Activated CD4-positive, CD25-positive, alpha-beta regulatory T cell treated with anti-CD3 and anti-CD28 coated beads, Interleukin-2, amount 50 U/mL, for 24 hours (primary cell): ENCODE results near the gene SOX6.
"Not testable (repeated sequence)": the region's sequence is repeated elsewhere in the genome, so short reads cannot be mapped to it uniquely, and the experiment has no call there.

Source experiments
- ATAC-seq, 2 donors: fragments of 150-1000 bp; cut with Tn5 transposase; one replicate each; pipeline ENCODE4 v1.10.0; 2021; ENCODE audit warnings: mild to moderate bottlenecking in 1 of 2, moderate library complexity in 1 of 2

Gene SOX6

DNA sequence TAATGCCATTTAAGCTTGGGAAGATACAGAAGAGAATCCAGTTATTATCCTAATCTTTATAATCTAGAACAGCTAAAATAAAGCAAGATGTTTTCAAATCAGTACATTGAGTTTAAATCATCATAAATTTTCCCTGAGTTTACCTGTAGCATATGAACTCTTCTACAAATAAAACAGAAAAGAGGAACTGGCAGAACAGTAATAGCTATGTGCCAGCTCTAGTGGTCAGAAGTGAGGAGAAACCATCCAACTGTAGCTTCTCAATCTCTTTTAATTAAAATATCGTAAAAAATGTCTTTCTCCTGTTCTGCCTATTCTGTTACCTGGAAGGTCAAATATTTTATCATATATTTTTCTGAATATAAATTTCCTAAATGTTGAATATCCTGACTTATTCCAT, 266.9 kb downstream of the SOX6 start:
- ATAC-seq: no peak

DNA sequence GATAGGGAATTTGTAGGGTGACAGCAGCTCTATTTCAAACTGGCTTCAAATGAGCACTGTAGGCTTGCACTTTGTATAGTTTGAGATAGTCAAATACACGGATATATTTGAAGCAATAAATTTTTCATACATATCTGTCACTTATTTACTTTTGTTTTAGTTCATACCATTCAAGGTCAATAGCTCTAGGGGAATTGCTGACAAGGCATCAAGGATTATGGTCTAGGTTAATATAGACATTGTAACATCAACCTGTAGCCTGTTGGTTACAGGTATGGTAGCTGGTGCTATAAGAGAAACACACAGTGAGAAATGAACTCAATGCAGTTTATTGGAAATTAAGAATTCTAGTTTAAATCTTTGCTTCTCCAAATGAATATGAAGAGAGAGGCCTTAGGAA, 267.6 kb downstream of the SOX6 start:
- ATAC-seq: no peak

DNA sequence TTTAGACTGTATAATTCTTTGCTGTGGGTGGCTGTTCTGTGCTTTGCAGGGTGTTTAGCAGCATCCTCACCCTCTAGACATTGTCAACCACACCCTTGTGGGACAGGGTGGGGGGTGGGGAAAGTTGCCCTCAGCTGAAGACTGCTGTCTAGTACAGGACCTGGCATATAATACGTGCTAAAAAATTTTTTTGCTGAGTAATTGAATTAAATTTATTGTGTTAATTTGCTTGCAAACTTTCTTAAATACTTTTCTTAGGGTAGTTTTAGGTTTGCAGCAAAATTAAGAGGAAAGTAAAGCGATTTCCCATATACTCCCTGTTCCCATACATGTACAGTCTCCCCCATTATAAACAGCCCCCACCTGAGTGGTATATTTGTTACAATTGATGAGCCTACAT, 268.5 kb downstream of the SOX6 start:
- ATAC-seq: no peak

DNA sequence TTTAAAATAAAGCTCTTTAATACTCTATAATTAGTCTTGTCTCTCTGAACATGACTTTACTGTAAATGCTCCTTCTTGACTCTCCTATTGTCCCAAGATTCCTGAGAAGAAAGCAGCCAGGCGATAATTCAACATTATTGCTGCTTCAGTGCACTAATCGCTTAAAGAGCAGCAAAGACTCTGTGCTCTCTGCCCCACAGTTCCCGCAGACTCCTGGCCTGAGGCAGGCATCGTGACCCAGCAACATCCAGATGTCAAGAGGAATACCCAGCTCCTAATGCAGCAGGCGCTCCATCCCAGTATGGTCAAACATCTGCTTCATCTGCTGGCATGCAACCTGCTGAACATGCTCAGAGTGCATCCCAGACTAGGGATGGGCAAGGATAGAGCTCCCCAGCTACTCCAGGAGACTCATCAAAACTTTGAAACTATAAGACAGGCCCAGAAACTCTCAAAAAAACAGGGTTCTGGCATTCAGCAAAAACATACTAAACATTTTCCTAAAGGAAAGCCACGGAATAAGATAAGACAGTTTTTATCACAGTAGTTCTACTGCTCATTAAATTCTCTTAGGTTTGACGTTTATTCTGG, 270.0 kb downstream of the SOX6 start:
- no peak for ATAC-seq

DNA sequence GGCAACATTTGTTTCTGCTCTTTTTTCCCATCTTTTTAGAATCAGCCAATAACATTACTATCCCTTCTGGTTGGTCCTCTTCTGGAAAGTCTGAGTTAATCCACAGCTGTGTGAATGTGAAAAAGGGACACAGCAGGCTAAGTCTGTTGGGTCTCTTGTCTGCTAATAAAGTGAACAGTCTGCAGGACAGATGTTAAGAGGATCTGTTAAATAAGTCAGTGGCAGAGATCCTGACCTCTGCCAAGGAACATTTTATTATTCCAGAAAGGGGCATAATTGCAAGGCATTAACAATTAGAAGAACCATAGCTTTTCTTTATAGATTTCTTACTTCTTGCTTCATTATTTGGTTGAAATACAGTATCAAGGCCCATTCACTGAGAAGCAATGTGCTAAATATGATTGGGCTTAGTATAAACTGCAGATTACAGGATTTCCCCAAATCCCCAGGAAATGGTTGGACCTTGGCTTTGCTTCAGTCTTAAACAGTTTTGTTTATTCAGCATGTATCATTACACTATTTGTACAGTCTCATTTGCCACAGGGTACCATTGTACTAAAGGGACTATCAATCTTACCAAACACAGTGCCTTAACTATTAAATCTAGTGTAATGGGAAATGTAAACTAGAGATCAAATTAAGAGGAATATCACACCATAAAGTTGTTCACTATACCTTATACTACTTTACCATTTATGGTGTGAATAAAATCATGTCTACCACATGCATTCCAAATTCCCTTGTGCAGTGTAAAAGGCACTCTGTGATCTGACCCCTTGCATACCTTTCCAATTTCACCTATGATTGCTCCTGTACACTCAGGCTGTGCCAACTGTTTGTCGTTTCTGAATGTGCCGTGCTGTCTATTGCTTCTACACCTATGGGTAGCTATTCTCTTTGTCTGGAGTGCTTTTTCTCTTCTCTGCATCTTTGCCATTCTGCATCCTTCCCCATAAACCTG, 274.0 kb downstream of the SOX6 start:
- ATAC-seq: no peak

DNA sequence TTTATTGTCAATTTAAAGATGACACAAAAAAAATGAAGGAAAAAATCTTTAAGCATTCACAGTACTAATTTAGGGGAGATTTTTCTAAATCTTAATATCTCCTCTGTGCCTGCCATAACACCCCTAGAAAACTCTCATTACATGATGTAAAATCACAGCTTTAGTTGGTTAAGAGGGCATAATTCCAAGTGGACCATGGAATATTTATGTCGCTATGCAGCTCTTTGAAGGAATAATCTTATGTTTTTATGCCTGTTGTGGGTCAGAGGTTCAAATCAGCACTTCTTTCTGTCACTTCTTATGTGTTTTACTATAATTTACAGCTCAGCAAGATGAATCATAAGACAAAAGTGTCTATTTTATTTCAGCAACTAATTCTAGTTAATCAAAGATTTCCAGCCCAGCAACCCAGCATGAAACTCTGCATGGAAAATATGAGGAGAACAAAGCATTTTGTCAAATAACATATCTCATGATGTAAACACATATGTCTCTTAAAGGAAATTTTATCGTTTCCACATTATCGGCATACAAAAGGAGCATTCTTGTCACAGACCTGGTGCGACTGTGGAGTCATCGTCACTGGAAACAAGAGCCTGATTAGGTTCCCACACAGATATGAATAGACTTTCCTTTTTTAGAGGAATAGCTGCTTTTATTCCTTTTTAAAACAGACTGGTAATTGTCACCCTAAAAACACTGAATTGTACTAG, 274.8 kb downstream of the SOX6 start:
- no peak for ATAC-seq

DNA sequence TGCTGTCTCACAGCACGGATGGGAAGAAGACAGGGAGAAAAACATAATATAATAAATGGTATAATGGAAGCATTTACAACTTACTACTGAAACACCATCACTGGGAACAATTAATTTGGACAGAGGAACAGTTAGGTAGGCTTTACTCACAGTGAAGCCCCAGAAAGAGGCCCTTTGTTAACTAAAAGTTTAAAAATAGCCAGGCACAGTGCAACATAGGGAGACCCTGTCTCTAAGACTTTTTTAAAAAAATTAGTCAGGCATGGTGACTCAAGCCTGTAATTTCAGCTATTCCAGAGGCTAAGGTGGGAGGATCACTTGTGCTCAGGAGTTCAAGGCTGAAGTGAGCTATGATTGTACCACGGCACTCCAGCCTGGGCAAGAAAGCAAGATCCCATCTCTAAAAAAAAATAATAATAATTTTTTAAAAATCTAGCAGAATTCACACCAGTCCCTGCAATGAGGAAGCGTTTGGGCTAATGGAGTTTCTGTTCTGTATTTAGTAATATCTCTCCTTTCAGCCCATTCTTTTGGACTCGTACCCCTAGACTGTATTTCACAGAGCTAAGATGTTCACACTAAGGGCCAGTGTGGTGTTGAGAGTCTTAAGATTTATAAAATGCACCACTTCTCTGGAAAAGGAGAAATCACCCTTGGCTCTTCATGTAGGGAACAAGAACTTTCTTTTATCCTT, 275.5 kb downstream of the SOX6 start:
- ATAC-seq: no peak

DNA sequence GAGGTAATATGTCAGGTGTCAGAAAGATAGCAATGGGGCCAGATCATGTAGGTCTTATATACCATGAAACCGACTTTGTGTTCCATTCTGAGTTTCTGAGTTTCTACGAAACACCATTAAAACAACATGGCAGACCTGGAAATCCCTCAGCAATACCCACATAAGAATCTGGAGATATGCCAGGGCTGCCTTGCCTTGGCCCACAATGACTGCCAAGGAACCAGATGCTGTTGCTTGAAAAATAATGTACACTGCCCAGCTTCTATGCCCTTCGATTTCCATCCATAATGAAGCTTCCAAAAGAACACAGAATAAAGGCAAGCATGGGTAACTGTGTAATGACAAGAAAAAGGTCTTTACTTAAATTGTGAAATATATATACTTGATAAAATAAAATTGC, 277.4 kb downstream of the SOX6 start:
- ATAC-seq: no peak

DNA sequence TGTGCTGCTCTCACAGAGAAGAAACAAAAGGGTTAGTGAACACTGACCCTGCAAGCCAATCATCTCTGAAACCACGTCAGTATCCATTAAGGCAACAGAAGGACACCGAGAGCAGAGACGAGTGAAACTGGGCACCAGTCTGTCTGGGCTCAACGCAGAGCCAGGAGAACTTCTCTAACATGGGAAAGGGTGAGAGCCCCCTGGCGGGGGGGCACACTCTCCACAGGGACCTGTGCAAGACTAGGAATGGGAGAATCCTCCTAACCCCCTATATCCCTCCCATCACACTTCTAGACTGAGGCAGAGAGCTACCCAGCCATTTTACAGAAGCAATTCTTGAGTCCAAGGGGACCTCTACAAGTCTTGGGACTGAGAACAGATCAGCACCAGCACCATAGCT, 285.8 kb downstream of the SOX6 start:
- no peak for ATAC-seq

DNA sequence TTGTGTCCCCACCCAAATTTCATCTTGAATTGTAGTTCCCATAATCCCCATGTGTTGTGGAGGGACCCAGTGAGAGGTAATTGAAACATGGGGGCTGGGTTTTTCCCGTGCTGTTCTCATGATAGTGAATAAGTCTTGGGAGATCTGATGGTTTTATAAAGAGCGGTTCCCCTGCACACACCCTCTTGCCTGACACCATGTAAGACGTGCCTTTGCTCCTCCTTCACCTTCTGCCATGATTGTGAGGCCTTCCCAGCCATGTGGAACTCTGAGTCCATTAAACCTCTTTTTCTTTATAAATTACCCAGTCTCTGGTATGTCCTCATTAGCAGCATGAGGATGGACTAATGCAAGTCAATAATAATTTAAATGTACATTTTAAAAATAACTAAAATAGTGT, 289.1 kb downstream of the SOX6 start:
- ATAC-seq: not testable (repeated sequence)

DNA sequence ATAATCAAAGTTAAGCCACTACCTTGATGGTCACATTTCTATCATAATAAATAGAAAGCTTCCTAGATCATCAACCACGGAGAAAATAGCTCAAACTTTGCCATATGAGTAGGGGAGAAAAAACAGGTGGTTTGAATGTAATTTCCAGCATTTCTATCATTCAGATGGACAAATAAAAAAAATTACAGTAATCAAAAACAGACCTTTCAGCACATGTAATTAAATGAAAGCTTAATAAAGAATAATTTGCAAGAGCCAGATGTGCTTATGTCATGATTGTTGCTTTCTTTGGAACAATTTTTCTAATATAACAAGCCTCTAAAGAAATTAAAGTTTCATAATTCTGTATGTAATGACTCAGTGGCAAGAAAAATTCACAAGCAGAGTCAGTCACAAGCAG, 297.0 kb downstream of the SOX6 start:
- ATAC-seq: no peak

DNA sequence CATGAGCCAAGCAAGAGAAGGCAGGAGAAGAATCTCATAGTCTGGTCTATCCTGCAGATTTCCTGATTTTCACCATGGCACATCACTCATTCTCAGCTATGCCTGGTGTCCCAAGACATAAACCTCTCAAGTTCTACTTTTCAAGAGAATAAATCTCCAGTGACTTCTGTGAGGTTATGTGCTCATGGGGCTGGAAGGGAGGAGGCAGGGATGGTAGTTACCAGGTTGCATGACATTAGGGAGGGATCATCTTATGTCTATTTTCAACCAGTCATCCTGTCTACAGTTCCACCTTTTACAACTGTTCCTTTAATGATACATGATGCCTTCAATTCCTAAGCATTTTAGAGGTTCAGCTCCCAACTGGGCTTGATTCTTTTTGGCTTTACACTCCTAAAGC, 297.7 kb downstream of the SOX6 start:
- ATAC-seq: no peak

DNA sequence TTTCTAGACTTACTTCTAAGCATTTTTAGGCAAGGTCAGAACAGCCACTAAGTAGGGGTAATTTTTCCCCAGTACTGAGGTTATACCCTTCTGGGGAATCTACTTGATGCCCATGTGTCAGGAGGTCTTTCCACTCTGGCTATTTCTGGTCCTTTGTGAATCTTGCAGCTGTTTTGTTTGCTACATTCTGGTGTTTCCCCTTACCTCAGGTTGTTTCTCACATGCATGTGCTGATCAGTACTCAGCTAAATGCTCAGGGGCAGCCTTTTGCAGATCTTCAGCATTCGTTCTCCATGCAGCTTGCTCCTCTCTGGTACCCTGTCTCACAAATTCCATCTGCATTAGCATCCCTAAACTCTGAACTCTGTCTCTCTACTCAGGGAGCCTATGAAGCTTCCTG, 303.6 kb downstream of the SOX6 start:
- ATAC-seq: no peak

DNA sequence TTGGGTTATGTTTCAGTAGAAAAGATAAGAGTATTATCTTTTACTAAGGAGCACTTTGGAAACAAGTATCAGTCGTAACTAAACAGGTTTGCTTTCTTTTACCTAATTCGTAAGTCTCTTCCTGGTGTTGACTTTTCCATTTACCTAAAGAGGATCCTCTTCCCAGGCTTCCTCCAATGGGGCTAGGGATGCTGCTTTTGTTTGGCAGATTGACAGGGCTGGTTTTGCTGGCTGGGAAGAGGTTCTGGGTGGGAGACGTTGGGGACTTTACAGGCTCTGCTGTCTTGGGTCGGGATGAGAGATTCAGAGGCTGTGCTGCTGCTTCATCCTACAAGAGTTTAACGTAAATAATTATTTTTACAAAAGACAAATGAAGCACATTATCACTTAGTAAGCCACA, 306.7 kb downstream of the SOX6 start:
- ATAC-seq: no peak

DNA sequence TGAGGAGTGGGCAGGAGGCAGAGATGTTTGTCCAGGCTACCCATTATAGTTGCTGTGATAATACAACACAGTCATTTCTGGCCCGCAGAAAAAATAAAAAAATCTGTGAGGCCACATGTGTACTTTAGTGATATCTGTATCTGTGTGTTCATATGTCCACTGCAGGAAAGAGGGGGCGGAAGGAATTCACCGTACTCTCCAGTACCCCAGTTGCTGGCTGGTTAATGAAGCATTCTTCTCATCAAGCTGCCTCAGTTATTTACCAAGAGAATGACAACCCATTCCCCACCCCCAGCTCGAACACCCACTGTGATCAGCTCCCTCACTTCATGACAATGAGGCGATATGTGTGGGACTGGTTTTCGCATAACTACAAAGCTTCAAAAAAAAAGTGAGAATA, 309.3 kb downstream of the SOX6 start:
- ATAC-seq: no peak

DNA sequence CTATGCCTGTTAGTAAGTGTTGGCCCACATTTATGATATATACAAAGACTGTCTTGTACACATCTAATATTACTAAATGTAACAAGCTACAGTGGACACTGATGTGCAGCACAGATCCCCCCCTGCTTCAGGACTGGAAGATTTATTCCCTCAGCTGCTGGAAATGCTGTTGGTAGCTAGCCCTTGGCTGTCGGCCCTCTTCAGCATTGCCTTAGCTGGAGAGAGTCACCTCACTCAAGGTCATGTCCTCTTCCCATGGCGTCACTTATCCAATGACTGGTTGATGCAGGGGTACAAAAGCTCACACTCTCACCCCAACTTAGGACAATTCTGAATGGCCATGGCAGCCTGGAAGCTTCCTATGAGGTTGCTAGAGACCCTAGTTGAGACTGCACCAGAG, 312.7 kb downstream of the SOX6 start:
- no peak for ATAC-seq

DNA sequence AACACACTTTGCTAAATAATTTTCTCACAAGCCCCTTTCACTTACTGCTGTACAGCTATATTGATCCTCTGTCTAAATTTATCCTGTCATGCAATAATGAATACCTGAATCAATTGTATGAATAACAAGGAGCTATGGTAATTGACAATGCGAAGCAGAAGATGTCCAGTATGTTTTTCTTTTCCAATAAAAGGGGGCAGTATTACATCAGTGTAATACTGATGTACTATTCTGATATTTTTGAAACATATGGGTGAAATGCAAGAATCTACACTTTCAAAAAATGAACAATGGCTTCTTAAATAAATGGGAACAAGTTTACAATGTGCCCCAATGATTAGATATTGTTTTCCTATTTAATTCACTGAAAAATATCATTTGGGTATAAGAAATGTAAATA, 315.1 kb downstream of the SOX6 start:
- no peak for ATAC-seq

DNA sequence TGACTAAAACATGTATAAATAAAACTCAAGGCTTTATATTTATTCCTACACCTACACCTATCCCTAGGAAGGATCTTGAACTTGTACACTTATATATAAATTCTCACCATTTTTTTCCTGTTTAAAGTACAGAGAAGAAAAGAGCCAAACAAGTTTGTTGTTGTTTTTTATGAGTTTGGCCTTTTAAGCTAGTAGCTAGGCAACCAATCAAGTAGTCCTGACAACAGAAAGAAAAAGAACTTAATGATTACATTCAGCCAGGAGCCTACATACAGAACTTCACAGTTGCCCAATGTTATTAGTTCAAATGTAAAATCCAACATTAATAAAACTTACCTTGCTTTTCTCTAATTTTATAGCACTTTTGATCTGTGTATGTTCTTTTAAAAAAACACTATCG, 316.2 kb downstream of the SOX6 start:
- ATAC-seq: no peak

DNA sequence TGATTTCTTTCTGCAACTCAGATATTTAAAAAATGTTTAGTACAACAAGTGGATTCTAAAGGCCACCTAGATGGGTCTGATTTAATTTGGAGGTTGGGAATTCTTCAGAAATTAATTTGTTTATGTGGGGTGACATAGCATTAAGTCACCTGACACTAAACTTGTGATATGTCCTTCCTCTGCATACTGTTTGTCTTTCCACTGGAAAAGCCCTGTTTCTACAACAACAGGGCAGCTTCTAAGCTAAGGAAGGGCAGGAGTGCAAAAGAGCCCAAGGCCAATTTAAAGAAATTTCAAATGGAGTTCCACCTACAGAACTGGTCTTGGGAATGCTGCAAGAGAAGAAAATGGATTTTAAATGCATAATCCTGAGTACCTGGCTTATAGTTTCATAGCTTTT, 319.2 kb downstream of the SOX6 start:
- ATAC-seq: no peak

DNA sequence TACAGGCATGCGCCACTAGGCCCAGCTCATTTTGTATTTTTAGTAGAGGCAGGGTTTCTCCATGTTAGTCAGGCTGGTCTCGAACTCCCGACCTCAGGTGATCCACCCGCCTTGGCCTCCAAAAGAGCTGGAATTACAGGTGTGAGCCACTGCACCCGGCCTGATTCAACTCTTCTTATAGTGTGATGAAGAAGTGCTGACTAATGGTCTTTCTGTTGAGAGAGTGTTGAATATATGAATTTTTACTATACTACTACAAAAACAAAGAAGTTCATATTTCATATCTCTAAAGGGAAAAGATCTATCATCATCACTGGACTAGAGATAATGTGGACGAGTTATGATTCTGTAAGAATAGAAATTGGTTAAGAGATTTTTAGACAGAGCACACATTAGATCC, 320.1 kb downstream of the SOX6 start:
- no peak for ATAC-seq

DNA sequence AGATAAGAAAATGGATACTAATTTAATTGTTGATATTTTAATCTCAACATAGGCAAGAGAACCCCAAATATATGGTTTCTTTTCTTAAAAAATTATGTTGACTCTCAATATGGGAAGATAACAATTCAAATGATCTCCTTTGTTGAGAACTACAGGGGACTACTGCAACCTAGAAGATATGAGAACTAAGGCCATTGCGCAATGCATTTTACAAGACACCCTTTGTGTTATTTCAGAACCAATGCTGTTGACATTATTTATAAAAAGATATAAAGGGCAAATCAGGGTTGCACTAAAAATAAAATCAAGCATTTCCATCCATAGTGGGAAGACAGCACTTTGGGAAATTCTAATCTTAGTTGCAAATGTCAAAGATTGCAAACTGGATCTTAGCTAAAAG, 322.3 kb downstream of the SOX6 start:
- ATAC-seq: no peak

DNA sequence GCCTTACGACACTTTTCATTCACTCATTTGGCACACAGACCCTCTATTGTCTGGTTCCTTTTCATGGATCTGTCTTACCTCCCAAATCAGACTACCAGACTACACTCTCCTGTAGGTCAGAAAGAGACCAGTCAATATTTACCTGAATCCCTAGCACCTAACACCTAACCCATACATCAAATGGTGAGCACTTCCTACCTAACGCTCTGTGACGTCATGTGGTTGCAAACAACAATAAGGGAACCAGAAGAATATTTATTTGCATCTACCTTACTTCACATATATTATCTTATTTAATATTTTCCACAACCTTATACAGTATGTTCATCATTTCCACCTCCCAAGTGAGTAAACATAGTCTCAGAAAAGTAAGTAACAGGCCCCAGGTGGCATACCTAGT, 323.4 kb downstream of the SOX6 start:
- no peak for ATAC-seq

DNA sequence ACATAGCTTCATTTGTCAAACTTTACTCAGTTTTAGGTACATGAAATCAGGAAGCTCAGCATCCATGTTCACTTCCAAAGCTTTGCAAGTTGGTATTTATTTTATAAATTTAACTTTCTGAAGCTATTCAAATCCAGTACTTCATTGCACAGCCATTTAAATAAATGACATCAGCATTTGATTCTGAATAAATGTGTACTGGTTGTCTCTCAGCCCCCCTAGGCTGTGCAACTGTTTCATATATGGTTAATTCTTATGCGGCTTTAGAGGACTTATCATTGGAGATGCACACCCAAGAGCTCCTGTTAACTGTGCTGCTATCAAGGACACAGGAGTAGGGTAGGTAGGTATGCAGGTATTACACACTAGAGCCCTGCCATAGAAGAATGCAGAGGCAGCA, 325.1 kb downstream of the SOX6 start:
- ATAC-seq: no peak
